Caco-2 (cell line): ENCODE measurements around the gene GRM7. TPM values are rescaled to one million over a fixed set of nuclear protein-coding genes. Genes with fewer than 3 reads are reported as not detected.

Experiments
- BruUV-seq: library from RNA; stranded (reverse); fragments of 400-500 nt; replicated peaks from 2 replicates; lab custom pipeline; 2021; lab: Mats Ljungman, UMichigan
- CTCF ChIA-PET: fragments of 300-600 bp; sonication (Branson Sonifier 250); formaldehyde crosslinking; loops from one replicate; lab custom pipeline; 2022; ENCODE audit warnings: antibody characterized with exemption; lab: Charles Lee
- POLR2A ChIA-PET: fragments of 300-600 bp; sonication (Branson Sonifier 250); formaldehyde crosslinking; loops from one replicate; lab custom pipeline; 2022; ENCODE audit warnings: antibody characterized with exemption; lab: Charles Lee
- DNase-seq, 2 experiments: peaks; one replicate each; pipeline versions ENCODE4 v3.0.0 to v3.0.0-alpha.2; 2020 to 2022
- H3K27me3 ChIP-seq: replicated peaks from 2 replicates; pipeline ENCODE4 v1.6.0; 2011; ENCODE audit warnings: low read length; ENCODE audit not compliant: control insufficient read depth, insufficient read depth
- H3K36me3 ChIP-seq: 2 replicates; pipeline ENCODE4 v1.5.1; 2011; ENCODE audit warnings: low read length; ENCODE audit not compliant: control insufficient read depth, insufficient read depth
- H3K4me1 ChIP-seq: fragments of 250-450 bp; sonication (Bioruptor Pico); 2 replicates; pipeline ENCODE4 v1.5.1; 2020; ENCODE audit warnings: mild to moderate bottlenecking
- H3K4me3 ChIP-seq: 2 replicates; pipeline ENCODE4 v1.5.1; 2011; ENCODE audit warnings: low read depth, mild to moderate bottlenecking, control low read depth, low read length
- H3K9me3 ChIP-seq: fragments of 250-450 bp; sonication (Bioruptor Pico); 2 replicates; pipeline ENCODE4 v1.5.1; 2020; ENCODE audit warnings: mild to moderate bottlenecking, moderate library complexity
- H3K27ac Mint-ChIP-seq: one replicate; pipeline ENCODE4 v1.8.0; 2022; ENCODE audit warnings: mixed read lengths; ENCODE audit not compliant: unreplicated experiment
- H3K27me3 Mint-ChIP-seq: one replicate; pipeline ENCODE4 v1.8.0; 2022; ENCODE audit warnings: mixed read lengths; ENCODE audit not compliant: insufficient read depth, unreplicated experiment
- H3K36me3 Mint-ChIP-seq: one replicate; pipeline ENCODE4 v1.8.0; 2022; ENCODE audit warnings: mild to moderate bottlenecking, mixed read lengths; ENCODE audit not compliant: insufficient read depth, unreplicated experiment
- H3K4me1 Mint-ChIP-seq: one replicate; pipeline ENCODE4 v1.8.0; 2022; ENCODE audit warnings: low read depth, mixed read lengths; ENCODE audit not compliant: unreplicated experiment
- H3K4me3 Mint-ChIP-seq: one replicate; pipeline ENCODE4 v1.8.0; 2022; ENCODE audit warnings: mild to moderate bottlenecking, moderate library complexity, mixed read lengths; ENCODE audit not compliant: unreplicated experiment
- H3K9me3 Mint-ChIP-seq: one replicate; pipeline ENCODE4 v1.8.0; 2022; ENCODE audit warnings: mixed read lengths; ENCODE audit not compliant: unreplicated experiment
- intact Hi-C: fragments of 100-400 bp; cut with micrococcal nuclease; formaldehyde crosslinking; loops from one replicate; pipeline ENCODE4 v1.10.0; 2022; ENCODE audit not compliant: unreplicated experiment
- total RNA-seq: library from RNA; stranded (reverse); gene quantifications from 2 replicates; pipeline ENCODE4 v1.2.3, GENCODE V29; 2022
- TF ChIP-seq, protein P1 (sequence below), 2 experiments: fragments of 200-600 bp in 1 of 2; IDR thresholded peaks; 1 replicate in 1 of 2; 2 replicates in 1 of 2; pipeline versions ENCODE4 v1.5.1 to v1.8.0; 2011 to 2022; ENCODE audit warnings: antibody characterized with exemption in 1 of 2, control low read depth in 1 of 2, inconsistent platforms in 1 of 2, low read depth in 1 of 2, low read length in 1 of 2, mild to moderate bottlenecking in 1 of 2, moderate library complexity in 1 of 2; ENCODE audit not compliant: insufficient read depth in 1 of 2, severe bottlenecking in 1 of 2, unreplicated experiment in 1 of 2

Gene GRM7
- total RNA-seq, 1 experiment from 2014 or later: not detected

DNA sequence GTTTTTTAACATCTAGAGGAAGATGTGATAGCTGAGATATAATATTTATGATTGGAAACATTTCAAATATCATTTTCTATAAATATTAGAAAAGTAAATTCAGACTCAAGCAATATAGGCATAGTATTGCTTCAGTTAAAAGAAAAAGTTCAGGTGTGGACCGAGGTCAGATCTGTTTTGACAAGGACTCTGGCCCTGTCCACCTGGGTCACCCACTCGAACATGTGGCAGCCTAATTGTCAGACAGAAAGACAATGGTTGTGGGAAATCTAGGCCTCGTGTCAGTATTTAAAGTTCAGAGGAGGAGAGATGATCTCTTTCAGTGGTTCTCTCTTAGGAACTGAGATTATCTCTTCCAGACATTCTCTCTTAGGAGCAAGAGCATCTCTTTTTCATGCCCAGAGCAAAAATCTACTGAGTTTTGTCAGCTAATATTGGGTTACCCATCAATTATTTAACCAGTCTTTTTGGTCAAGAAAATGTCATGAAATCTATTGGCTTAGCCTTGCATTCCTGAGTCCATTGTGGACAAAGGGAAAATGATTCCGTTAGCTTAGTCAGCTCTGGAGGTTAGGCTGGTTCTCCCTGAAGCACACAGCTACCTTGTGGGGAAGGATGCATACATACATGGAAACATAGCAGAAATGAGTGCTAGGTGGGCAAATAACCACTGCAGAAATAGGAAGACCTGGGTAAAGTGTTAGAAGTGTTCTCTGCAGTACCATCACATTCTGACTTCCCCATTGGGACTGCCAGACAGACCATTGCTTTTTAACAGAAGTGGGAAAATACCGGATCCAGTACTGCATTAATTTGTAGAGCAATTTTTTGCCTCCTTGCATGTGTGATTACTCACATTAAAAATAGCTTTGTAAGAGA, 343.3 kb downstream of the GRM7 start:
- CTCF ChIA-PET: no interaction called here
- no peak for DNase-seq
- POLR2A ChIA-PET: no interaction called here
- H3K9me3 ChIP-seq: no peaks in the 10 kb centered on the region
- H3K27me3 ChIP-seq: no peaks in the 10 kb centered on the region
- H3K4me3 ChIP-seq: no peak overlapping the region
- H3K36me3 ChIP-seq: no peaks in the 10 kb centered on the region
- Mint-ChIP-seq H3K4me3 (no peak overlapping the region), H3K27ac (no peak overlapping the region), H3K4me1 (no peaks in the 10 kb centered on the region), H3K9me3 (no peaks in the 10 kb centered on the region), H3K36me3 (no peaks in the 10 kb centered on the region), H3K27me3 (peaks cover 4% of the 10 kb centered on the region)
- H3K4me1 ChIP-seq: no peaks in the 10 kb centered on the region
- TF ChIP-seq, protein P1, sequence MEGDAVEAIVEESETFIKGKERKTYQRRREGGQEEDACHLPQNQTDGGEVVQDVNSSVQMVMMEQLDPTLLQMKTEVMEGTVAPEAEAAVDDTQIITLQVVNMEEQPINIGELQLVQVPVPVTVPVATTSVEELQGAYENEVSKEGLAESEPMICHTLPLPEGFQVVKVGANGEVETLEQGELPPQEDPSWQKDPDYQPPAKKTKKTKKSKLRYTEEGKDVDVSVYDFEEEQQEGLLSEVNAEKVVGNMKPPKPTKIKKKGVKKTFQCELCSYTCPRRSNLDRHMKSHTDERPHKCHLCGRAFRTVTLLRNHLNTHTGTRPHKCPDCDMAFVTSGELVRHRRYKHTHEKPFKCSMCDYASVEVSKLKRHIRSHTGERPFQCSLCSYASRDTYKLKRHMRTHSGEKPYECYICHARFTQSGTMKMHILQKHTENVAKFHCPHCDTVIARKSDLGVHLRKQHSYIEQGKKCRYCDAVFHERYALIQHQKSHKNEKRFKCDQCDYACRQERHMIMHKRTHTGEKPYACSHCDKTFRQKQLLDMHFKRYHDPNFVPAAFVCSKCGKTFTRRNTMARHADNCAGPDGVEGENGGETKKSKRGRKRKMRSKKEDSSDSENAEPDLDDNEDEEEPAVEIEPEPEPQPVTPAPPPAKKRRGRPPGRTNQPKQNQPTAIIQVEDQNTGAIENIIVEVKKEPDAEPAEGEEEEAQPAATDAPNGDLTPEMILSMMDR (IDR thresholded peaks at IDR 0.05; ENCODE audit: insufficient read depth in 1 of 2, low read depth in 1 of 2, low read length in 1 of 2, severe bottlenecking in 1 of 2, unreplicated experiment in 1 of 2): no peak
- BruUV-seq: no TSS peak
- intact Hi-C loops: no loop called here

DNA sequence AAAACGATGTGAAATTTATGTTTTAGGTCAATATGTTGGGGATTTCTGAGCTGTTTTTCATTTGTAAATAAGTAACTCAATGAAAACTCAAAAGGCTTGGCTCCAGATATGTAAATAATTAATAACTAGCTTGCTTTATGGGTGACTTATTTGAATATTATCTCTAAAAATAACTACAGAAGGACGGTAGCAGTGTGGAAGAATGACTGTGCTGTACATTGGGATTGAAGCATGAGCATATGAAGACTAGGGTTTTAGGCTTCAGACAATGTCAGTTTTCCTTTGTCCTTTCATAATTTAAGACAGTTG, 343.9 kb downstream of the GRM7 start:
- no peaks in the 10 kb centered on the region for H3K9me3 ChIP-seq
- no peak overlapping the region for H3K27ac Mint-ChIP-seq
- no peak for DNase-seq
- H3K4me3 ChIP-seq: no peak overlapping the region
- CTCF ChIA-PET: no interaction called here
- BruUV-seq: no TSS peak
- no peaks in the 10 kb centered on the region for H3K27me3 ChIP-seq
- POLR2A ChIA-PET: no interaction called here
- H3K4me3 Mint-ChIP-seq: no peak overlapping the region
- no peaks in the 10 kb centered on the region for H3K4me1 ChIP-seq
- H3K9me3 Mint-ChIP-seq: no peaks in the 10 kb centered on the region
- H3K36me3 ChIP-seq: no peaks in the 10 kb centered on the region
- intact Hi-C loops: no loop called here
- peaks cover 8% of the 10 kb centered on the region for H3K27me3 Mint-ChIP-seq
- no peaks in the 10 kb centered on the region for H3K36me3 Mint-ChIP-seq
- H3K4me1 Mint-ChIP-seq: no peaks in the 10 kb centered on the region
- TF ChIP-seq, protein P1 (IDR thresholded peaks at IDR 0.05; ENCODE audit: insufficient read depth in 1 of 2, low read depth in 1 of 2, low read length in 1 of 2, severe bottlenecking in 1 of 2, unreplicated experiment in 1 of 2): no peak

DNA sequence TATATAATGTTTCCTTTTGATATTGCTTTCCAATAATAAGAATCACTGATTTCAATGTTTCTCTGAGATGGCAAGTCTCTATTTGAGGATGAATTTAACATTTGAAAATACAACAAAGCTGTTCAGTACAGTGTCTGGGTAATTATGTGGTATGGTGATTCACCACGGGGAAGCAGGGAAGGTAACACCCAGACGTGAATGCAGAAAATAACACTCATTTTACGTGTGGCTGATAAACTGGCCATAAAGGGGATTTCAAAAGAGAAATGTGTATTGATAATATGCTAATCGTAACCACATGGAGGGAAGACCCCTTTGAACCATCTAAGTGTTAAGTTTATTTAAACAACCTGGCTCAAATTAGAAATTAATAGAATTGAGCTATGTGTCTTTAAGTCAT, 344.6 kb downstream of the GRM7 start:
- no TSS peak for BruUV-seq
- no peak overlapping the region for H3K27ac Mint-ChIP-seq
- H3K27me3 Mint-ChIP-seq: peaks cover 8% of the 10 kb centered on the region
- Histone ChIP-seq H3K27me3 (no peaks in the 10 kb centered on the region), H3K4me1 (no peaks in the 10 kb centered on the region), H3K4me3 (no peak overlapping the region), H3K9me3 (no peaks in the 10 kb centered on the region), H3K36me3 (no peaks in the 10 kb centered on the region)
- no peaks in the 10 kb centered on the region for H3K36me3 Mint-ChIP-seq
- no peak overlapping the region for H3K4me3 Mint-ChIP-seq
- intact Hi-C loops: no loop called here
- H3K9me3 Mint-ChIP-seq: no peaks in the 10 kb centered on the region
- ChIA-PET CTCF (no interaction called here), POLR2A (no interaction called here)
- DNase-seq: no peak
- no peaks in the 10 kb centered on the region for H3K4me1 Mint-ChIP-seq
- TF ChIP-seq, protein P1 (IDR thresholded peaks at IDR 0.05; ENCODE audit: insufficient read depth in 1 of 2, low read depth in 1 of 2, low read length in 1 of 2, severe bottlenecking in 1 of 2, unreplicated experiment in 1 of 2): no peak
